ENCODE results near the gene ASCC1.

Gene ASCC1

DNA sequence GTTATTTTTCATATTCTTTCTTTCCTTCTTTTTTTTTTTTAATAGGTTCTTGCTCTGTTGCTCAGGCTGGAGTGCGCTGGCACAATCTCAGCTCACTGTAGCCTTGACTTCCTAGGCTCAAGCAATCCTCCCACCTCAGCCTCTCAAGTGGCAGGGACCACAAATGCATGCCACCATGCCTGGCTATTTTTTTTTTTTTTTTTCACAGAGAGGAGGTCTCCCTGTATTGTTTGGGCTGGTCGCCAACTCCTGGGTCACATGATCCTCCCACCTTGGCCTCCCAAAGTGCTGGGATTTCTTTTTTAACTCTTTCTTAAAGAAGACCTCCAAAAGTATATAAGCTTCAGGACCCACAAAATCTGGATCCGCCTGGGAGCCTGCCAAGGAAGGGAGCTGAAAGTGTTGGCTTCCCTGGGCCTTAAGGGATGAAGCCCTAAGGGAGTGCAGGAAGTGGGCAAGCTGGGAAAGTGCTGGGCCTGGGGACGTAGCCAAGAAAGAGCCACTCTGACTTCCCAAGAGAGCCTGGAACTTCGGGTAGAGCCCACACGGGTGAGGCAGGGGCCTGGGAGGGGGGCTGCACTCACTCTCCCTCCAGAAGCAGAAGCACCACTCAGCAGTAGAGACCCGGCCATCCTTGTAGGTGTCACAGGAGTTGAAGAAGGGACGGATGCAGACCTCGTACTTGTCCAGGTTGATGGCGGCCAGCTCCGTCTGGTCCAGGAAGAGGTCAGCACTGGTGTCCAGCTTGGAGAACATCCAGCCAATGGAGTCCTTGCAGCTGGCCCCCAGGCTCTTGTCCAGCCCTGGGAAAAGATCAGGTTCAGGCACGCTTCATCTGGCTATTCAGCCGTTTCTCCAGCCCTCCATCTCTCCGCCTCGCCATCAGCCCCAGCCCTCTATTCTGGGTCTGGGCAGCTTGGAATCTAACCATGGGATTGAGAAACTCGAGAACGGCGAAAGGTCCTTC is 149.5 kb downstream of the ASCC1 start:
- DNase-seq (ENCODE audit: low spot score): no peak
- in situ Hi-C loops (cut with MboI; ENCODE audit: low pct_unique_long_range_greater_than_20kb, low sequenced_read_pairs, unreplicated experiment): no loop called here
- TF ChIP-seq, protein P1, sequence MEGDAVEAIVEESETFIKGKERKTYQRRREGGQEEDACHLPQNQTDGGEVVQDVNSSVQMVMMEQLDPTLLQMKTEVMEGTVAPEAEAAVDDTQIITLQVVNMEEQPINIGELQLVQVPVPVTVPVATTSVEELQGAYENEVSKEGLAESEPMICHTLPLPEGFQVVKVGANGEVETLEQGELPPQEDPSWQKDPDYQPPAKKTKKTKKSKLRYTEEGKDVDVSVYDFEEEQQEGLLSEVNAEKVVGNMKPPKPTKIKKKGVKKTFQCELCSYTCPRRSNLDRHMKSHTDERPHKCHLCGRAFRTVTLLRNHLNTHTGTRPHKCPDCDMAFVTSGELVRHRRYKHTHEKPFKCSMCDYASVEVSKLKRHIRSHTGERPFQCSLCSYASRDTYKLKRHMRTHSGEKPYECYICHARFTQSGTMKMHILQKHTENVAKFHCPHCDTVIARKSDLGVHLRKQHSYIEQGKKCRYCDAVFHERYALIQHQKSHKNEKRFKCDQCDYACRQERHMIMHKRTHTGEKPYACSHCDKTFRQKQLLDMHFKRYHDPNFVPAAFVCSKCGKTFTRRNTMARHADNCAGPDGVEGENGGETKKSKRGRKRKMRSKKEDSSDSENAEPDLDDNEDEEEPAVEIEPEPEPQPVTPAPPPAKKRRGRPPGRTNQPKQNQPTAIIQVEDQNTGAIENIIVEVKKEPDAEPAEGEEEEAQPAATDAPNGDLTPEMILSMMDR (IDR thresholded peaks at IDR 0.05; ENCODE audit: extremely low read depth, insufficient read depth, missing control alignments): no peak

DNA sequence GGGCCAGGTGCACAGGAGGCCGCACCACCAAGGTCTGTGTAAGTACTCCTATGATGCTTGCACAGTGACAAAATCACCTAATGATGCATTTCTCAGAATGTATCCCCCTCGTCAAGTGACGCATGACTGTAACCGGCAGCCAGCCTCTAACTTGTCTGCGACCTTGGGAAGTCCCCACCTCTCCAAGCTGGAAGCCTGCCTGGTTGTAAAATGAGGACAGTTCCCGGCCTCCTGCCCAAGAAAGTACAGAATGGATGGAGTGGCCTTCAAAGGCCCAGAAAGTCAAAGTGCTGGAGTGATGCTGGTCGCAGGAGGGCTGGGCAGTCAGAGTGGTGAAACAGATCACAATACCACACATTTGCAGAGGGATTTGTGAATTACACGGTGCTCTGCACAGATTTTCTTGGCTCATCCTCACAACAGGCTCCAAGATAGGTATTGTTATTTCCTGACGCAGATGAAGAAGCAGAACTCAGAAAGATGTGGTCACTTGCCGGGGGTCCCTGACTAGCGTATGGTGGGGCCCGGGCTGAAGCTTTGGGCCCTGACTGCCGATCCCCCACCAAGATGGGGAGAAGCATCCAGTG is 150.5 kb downstream of the ASCC1 start:
- no peak for DNase-seq (ENCODE audit: low spot score)
- in situ Hi-C loops (cut with MboI; ENCODE audit: low pct_unique_long_range_greater_than_20kb, low sequenced_read_pairs, unreplicated experiment): no loop called here
- TF ChIP-seq, protein P1 (IDR thresholded peaks at IDR 0.05; ENCODE audit: extremely low read depth, insufficient read depth, missing control alignments): no peak

DNA sequence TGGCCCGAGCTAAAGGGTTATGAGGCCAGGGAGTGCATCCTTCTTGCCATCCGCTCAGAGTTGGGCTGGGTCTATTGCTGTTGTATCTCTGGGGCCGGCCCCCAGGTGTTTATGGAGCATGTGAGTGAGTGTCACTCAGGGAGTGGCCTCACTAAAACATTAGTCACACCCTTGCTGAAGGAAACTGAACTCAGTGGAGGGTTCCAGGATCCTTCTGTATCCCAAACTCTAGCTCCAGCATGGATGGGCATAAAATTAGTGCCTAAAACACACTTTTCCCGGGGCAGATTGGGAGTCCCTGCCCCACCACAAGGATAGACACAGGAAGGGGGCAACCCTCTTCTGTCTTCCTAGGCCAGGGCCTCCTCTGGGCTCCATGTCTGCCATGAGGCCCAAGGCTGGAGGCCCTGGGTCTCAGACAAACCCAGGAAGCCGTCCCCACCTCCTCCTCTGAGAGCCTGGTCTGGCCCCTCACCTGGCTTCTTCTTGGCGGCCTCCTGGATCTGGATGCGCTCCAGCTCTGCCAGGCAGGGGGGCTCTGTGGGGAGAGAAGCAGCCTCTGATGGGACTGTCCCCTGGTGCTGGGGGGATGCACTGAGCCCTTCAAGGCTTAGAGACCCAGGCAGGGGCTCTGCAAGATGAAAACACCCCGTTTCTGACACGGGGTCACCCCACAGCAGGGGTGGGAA is 152.2 kb downstream of the ASCC1 start:
- no peak for DNase-seq (ENCODE audit: low spot score)
- in situ Hi-C loops (cut with MboI; ENCODE audit: low pct_unique_long_range_greater_than_20kb, low sequenced_read_pairs, unreplicated experiment): no loop called here
- TF ChIP-seq, protein P1 (IDR thresholded peaks at IDR 0.05; ENCODE audit: extremely low read depth, insufficient read depth, missing control alignments): no peak

DNA sequence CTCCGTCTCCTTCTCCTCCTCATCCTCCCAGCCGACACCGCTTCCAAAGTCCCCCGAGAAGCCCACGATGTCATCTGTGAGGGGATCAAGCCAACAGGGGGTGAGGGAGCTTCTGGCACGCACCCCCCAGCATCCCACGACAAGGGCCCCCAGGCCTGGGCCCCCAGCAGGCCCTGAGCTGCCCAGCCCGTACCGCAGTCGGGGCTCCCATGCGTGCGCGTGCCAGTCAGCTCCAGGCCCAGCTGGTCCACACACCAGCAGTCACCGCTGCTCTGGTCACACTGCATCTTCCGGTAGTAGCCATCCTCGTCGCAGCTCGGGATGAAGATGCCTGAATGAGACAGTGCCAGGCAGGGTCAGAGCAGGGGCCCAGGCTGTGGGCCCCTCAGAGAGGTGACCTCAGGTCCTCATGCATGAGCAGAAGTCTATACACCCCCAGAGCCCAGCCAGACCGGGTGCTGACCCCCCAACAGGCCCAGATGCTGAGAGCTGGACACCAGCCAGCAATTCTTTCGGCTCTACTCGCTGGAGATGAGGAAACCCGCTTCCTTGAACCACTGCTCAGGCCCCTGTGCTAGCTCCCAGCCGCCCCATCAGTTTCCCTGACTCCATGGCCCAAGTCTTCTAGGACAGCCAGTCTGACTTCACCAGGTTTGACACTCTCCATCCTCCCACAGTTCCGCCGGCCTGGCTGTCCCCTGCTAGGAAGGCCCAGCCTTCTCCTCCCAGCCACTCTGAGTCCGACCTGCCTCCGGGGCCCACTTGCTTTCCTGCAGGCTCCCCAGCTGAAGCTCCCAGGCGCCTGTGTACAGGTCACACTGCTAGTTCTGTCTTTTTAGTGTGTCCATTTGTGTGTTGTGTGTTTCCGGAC is 153.0 kb downstream of the ASCC1 start:
- in situ Hi-C loops (cut with MboI; ENCODE audit: low pct_unique_long_range_greater_than_20kb, low sequenced_read_pairs, unreplicated experiment): no loop called here
- TF ChIP-seq, protein P1 (IDR thresholded peaks at IDR 0.05; ENCODE audit: extremely low read depth, insufficient read depth, missing control alignments): no peak
- DNase-seq (ENCODE audit: low spot score): no peak

DNA sequence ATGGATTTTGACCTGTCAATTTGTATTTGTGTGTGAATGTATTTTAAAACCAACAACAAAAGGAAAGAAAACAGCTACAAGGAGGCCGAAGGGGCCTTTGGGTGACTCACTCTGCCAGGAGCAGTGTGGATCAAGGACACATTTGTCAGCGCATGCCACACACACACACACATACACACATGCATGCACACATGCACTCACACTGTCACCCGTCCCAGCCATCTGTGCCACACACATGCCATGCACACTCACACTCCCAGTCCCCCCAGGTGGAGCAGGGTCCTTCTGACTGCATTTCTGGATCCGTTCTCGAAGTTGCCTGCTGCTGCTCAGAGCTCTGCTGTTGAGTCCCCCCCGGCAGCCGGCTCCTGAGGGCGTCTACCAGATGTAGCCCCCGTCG is 153.7 kb downstream of the ASCC1 start:
- no peak for DNase-seq (ENCODE audit: low spot score)
- in situ Hi-C loops (cut with MboI; ENCODE audit: low pct_unique_long_range_greater_than_20kb, low sequenced_read_pairs, unreplicated experiment): no loop called here
- TF ChIP-seq, protein P1 (IDR thresholded peaks at IDR 0.05; ENCODE audit: extremely low read depth, insufficient read depth, missing control alignments): no peak

DNA sequence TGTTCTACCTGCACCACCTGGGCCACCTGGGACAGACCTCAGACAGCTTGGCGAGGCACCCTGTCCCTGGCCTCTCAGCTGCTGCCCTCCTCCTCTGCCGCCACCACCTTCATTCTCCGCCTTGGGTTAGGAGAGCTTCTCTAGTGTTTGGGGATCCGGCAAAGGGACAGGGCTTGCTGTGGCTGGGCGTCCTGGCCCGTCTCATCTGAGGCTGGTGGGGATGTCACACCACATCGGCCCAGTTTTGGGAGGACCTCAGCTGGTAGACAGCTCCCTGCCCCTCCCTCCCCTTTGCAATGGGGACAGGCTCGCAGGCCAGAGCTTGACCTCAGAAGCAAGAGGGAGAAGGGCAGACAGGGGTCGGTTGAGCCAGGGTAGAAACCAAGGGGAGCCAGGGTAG is 154.1 kb downstream of the ASCC1 start:
- in situ Hi-C loops (cut with MboI; ENCODE audit: low pct_unique_long_range_greater_than_20kb, low sequenced_read_pairs, unreplicated experiment): no loop called here
- TF ChIP-seq, protein P1 (IDR thresholded peaks at IDR 0.05; ENCODE audit: extremely low read depth, insufficient read depth, missing control alignments): no peak
- DNase-seq (ENCODE audit: low spot score): no peak
